AG09319 (cell line): ENCODE results near the gene XRCC5.

Experiments used
- DNase-seq: peaks from one replicate; pipeline ENCODE4 v3.0.0-alpha.2; 2010; ENCODE audit warnings: low read depth; ENCODE audit errors: extremely low read depth
- CTCF ChIP-seq: IDR thresholded peaks from 2 replicates; pipeline ENCODE4 v1.5.1; 2011; ENCODE audit warnings: low read depth, mild to moderate bottlenecking, inconsistent platforms, low read length, moderate library complexity

XRCC5 gene

GRCh38 chr2:216159646-216160045 lies 50.5 kb downstream of the XRCC5 start:
- TF ChIP-seq CTCF, result no peak
- DNase-seq, result no peak

GRCh38 chr2:216160786-216161185 lies 51.6 kb downstream of the XRCC5 start:
- TF ChIP-seq CTCF, result no peak
- no peak for DNase-seq

GRCh38 chr2:216161967-216162366 lies 52.8 kb downstream of the XRCC5 start:
- DNase-seq, result no peak
- TF ChIP-seq CTCF, result no peak

GRCh38 chr2:216163518-216163917 lies 54.4 kb downstream of the XRCC5 start:
- TF ChIP-seq CTCF, result no peak

GRCh38 chr2:216164087-216164486 lies 54.9 kb downstream of the XRCC5 start:
- no peak for TF ChIP-seq CTCF
- no peak for DNase-seq

More at GRCh38 chr2:216163518-216163917, 54.4 kb downstream of the XRCC5 start:
- no peak for DNase-seq

- no peak for TF ChIP-seq CTCF
- no peak for DNase-seq
Measured at GRCh38 chr2:216164576-216164975, 55.4 kb downstream of the XRCC5 start.

GRCh38 chr2:216165711-216166110 lies 56.6 kb downstream of the XRCC5 start:
- no peak for DNase-seq
- TF ChIP-seq CTCF, result no peak
